NCI-H2081 (cell line): ENCODE data around the gene CACNA2D3.

Experiments
- DNase-seq, 2 experiments: peaks; one replicate each; lab custom pipeline; 2025; lab: John Stamatoyannopoulos, UW

Gene CACNA2D3

DNA sequence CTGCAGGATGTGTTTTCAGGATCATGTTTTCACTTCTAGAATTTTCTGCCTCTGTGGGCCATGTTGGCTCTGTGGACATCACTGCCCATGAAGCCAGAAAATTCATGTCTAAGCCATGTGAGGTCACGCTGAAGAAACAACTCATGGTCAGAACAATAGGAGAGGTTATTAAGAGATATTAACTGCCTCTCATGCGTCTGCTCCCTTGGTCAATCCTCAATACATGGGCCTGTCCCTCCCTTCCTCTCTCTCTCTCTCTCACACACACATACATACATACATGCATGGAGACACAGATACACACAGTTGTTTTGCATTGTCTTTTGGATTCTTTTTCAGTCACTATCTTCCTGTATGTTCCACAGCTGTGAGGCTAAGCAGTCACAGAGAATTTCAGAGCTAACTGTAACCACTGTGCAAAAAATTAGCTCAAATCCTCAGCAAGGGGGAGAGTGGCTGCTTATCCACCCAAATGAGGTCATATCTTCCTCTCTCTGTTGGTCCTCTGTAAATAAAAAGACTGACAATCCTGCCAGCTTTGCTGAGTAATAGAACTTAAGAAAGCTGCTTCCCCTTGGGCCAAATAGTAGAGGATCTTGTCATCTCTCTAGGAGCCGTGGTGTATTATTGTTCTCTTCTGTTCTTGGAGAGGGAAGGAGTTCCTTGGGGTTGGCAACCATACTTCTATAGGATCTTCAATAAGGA is 759.9 kb downstream of the CACNA2D3 start:
- no peak for DNase-seq

DNA sequence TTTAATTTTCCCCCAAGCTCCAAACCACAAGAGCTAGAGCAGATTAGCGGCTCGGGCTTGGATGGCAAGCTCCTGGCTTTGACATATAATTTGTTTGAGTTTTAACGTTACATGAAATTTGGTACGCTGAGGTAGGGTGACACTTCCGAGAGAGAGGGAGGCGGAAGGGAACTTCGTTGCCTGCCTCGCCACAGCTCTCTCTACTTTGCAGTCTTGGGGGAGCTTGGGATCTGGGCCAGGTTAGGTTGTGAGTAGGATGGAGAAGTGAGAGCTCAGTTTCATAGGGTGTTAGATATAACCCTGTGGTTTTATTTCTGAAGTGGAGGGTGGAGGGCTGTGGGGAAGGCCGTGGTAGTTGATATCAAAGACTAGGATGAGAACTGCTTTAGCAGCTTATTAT is 765.8 kb downstream of the CACNA2D3 start:
- DNase-seq = no peak

DNA sequence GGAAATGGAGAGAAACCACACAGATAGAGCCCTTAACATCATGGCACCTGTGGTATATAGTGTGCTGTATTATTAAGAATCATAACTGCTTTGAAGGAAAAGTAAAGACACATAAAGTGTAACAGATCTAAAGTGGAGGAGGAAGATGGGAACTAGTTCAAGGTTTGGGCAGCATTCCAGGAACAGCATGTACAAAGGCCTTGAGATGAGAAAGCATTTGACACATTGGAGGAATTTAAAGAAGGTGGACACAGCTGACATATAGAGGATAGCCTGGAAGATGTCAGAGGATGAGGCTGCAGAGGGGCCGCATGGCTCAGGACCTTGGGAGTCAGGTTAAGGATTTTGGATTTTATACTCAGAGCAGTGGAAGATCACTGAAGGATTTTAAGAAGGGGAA is 766.5 kb downstream of the CACNA2D3 start:
- no peak for DNase-seq

DNA sequence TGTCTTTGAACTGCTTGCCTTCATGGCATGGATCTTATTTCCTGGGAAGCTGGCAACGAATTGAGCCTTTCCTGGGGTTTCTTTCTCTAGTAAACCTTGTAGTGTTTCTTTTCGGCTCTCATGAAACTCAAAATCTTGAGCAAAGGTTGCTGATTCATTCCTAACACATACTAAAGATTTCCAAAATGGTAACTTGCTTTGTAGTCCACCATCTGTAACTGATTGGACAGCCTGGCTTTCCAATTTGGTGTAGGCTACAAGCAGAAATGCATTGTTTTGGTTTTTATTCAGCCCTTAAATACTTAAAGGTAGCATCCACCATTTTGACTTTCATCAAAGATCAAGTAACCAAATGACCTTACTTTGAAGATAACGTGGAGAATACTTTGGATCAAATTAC is 767.4 kb downstream of the CACNA2D3 start:
- DNase-seq = no peak

DNA sequence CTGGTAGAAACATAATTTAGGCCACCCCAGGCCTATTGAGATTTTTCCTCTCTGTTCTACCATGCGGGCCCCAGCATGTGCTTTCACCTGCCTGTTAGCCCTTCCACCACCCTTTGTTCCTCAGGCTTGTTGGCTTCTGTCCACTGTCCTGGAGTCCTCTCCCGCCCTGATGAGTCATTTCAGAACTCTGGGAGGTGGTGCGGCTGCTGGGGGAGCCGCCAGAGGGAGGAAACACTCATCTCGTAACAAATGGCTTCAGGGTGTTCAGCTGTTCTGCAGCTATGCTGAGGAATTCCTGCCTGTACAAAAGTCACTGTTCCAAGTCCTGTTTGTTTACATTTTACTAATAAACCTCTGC is 769.2 kb downstream of the CACNA2D3 start:
- DNase-seq = peak; percentile 38 to 62

DNA sequence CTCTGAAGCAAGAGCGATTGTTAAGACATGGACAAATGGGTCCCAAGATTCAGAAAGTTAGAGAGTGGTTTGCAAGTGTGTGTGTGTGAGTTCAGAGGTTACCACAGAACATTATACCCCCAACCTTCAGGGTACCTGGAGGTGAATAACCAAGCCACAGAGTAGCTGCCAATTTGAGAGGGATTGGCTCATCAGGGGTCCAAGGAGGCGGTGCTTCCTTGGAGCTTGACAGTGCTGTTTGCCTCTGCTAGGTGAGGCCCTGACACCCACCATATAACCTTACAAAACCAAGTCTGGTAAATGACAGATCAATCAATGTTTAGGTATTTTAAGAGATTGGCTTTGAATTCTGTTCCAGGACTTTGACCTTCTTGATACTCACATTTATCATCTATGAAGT is 769.8 kb downstream of the CACNA2D3 start:
- DNase-seq = no peak

DNA sequence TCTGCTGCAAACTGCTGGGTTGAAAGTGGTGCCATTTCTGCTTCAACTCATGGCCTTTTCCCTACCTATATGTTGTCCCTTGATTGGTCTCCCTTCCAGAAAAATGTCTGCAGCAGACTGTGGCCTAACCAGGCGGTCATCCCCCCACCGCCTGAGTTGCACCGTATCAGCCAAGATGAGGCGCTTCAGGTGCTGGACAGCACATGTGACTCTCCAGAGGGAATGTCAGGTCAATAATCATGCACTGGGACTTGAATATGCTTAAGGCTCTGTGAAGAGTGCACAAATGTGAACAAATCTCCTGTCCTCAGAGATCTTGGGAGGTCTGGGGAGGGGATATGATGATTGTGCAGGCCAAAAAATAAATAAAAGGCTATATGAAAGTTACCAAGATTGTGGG is 773.3 kb downstream of the CACNA2D3 start:
- DNase-seq = no peak

DNA sequence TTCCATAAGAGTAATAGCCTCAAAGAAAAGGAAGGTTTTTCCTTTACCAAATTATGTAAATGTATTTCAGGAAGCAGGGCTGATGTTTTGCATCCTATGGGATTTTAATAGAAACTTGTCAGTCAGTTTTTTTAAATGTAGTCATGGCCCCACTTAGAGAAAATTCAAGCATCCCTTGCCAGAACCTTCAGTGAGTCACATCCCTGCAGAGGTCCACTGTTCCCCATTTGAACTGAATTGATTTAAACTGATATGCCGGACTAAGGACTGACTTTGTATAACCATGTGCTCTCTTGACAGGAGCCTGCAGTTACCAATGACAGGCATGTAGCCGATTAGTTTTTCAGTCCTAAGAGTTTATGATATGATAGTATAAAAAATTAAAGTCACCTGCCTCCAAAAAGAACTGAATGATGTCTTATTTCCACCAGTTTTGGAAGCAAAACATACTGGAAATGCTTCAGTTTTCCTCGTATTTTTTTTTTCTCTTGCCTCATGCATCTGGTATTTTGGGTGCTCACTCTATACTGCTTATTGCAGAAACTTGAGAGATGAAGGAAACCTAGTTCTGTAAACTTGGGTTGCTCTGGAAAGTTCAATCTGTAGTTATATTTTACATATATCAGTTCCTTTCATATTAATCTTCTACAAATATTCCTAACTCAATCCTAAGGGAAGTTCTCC is 774.8 kb downstream of the CACNA2D3 start:
- no peak for DNase-seq

DNA sequence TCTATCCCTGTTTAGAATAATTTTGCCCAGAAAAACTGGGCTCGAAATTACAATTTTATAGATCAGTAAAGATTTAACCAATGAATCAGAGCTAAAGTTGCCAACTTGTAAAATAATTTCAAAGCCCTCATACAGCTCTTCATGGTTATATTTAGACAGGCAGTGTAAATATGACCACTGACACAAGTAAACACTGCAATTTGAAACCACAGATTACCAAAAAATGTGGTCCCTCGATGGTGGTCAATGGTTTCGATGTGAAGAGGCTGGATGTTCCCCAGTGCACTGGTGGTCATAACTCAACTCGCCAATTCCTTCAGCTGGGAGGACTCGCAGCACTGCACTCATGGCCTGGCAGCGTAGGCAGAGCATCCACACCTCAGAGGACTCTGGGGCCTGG is 776.9 kb downstream of the CACNA2D3 start:
- no peak for DNase-seq

DNA sequence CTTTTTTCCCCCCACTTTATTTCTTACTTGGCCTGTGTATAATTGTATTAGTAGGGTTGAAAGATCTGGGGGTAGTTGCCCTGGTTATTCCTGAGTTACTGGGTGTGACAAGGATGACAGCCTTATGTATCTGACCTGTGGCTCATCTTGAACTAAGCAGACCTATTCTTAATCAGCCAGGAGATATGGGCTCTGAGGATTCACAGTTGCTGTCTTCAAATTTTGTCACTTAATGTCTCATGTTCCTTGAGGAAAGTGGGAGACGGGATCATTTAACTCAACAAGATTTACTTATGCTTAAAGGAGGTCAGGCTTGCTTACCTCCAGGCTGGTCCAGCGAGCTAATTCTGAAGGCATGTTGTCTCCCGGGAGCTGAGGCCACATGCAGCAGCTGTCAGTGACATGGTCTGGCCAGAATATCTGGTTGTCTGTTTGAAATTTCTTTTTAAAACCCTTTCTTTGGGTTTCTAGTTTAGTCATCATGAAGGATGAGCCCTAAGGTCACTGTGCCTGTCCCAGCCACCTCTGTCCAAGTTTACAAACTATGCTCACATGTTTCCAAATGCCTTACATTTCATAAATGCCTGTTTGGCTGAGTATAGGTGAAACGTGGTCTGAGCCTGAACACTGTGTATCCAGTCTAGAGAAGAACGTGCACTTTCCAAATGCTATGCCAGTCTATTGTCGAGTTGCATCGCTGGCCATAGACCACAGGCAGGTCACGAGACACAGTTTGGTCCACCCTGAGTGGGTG is 778.7 kb downstream of the CACNA2D3 start:
- DNase-seq = no peak

DNA sequence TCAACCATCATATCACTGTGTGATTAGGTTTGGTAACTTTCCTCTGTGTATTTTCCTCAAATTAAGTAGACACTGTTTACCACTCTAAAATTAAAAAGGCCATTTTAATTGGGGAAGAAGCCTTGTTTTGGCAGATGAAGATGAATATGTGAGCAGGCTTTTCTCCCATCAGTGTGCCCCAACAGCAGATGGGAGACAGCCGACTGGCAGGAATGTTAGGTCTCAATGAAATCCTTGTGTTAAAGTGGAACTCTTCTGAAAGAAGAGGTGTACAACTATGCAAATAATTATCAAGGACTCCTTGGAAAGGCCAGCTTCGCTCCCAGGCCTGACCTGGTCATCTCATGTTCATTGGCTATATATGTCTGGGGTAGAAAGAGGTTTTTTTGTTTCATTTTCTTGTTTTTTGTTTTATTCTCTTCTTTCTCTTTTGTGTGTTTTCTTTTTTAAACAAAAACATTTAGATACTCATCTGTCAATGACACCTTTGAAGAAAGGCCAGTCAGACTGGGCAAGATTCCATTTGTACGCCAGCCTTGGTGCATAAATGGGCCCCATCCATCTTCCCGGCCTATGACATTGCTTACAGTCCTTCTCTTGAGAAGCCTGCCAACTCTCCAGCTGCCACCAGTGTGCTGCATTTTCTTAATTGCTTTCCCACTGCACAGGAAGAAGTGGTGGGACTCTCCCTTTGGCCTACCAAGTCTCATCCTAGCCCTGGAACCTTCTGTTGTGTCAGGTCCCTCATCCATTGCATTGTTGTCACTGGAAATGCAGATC is 779.7 kb downstream of the CACNA2D3 start:
- DNase-seq = no peak

DNA sequence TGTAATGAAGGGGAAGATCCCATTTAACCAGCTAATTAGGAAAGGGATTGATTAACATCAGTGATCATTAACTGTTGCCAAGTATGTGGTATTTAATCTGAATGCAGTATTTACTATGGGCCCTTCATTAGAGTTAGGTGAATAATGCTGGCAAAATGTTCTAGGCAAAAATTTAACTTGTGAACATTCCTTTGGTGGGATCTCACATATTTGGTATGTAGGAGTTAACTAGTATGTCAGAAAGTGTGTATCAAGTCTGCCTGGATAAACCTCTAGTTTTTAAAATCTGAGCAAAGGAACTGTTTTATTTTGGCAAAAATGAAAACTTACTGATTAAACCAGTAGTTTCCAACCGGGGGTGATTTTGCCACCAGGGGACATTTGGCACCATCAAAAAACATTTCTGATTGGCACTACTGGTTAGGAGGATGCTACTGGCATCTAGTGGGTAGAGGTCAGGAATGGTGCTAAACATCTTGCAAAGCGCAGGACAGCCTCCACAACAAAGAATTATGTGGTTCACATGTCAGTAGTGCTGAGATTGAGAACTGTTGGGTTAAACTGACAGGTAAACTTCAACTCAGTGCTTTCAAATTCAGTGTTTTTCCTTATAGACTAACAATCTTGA is 783.0 kb downstream of the CACNA2D3 start:
- no peak for DNase-seq

DNA sequence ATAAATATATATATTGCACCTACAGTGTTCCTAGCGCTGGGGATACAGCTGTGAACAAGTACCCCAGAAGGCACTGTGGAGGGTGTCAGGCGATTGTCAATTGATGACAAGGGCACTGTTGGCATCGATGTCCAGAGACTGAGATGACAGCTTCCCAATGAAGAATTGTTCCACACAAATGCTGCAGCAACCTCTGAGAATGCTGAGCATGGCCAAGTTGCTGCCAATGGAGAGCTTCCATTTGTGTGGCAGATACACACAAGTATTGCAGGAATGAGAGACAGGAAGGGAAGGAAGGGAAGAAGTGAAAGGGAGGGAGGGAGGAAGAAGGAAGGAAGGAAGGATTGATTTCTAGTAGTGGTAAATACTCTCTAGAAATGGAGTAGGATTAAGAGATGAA is 783.6 kb downstream of the CACNA2D3 start:
- DNase-seq = no peak

DNA sequence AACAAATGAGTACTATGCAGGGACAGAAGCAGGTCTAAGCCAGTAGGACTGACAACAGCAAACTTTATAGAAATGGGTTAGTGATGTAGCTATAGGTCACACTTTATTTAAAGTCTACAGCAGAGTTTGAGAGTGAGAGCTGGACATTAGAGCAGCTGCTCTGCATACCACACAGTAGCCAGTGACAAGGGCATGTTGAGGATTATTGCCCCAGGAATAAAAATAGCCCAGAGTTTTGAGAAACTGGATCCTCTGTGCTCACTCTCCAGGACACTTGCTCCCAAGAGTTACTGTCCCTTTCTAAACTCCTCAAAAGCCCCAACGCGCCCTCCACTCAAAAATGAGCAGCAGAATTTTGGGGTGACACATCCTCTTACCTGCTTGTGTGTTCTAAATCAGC is 784.4 kb downstream of the CACNA2D3 start:
- no peak for DNase-seq

DNA sequence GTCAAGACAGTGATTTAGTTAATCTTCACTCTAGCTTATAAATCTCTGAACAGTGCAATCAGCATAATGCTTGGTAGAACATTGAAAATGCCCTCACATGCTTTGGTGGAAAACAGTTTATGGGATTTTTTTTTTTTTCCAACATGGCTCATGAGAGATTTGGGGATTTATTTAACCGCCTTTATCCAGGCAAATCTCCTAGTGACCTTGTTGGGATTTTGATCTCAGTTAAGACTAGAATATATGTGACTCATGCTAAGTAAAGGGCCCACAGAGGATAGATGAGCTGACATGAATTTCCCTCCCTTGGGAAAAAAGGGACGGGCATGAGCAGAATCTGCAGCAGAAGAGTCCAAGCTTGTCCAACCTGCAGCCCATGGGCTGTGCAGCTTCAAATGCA is 786.8 kb downstream of the CACNA2D3 start:
- DNase-seq = no peak

DNA sequence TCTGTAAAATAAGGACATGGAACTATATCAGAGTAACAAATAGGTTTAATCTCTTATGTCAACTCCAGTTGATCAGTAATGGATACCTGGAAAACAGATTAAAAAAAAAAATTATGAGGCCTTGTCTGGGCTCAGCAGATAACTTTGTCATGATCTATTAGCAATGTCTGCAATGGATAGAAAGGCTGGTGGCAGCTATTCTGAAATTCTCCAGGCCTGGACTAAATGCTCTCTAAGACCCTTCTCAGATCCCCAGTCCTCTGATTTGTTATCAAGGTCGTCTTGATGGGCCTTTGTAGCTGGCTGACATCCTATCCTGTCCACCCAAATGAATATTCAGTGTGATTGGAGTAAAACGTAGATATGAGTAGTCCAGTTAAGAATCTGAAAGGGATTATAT is 791.8 kb downstream of the CACNA2D3 start:
- no peak for DNase-seq

DNA sequence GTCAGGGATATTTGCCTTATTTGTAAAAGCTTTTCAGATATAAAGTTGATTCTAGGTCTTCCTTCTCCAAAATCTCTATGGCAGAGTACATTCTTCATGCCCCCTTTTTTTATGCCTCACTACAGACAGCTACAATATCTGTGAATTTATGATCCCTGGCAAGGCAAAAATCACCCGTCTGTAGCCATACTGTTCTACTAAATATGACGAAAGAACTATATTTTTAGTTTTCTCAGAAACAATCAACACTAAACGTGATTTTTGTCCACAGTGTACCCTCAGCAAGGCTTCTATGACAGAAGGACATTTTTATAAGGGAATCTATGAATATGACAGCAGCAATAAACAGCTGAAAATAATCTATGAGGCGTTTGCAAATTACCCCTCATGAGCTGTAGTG is 792.8 kb downstream of the CACNA2D3 start:
- DNase-seq = no peak

DNA sequence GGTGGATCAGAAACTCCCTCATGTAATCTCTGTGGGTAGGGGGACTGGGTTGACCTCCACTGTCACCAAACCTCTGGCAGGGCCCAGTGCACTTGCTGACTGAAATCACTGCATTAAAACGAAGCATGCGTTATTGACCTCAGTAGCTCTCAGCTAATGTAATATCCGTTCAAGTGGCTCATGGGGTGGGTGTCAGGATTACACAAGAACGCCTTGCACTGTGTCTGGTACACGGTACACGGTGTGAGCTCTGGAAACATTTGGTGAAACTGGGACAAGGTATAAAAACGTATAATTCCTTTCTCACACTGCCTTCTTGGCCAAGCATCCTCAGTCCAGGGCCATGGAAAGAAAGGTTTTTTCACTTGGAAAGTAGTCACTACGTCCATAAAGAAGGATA is 793.6 kb downstream of the CACNA2D3 start:
- DNase-seq = no peak

DNA sequence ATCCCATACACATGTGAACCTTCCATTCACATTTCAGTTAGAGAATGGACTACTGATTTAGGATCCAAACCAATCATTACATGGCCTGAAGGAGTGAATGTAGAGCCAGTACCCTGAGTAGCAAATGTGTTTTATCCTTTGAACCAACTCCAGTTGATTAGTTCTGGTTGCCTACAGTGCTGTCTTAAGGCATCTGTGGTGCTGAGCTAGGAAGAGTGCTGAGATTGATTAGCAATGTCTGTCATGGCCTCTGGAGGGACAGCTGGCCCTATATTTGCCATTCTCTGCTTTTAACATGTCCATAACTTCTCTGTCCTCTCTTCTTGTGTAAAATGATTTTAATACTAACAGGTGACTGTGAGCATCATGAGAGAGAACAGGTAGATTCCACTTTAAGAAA is 794.4 kb downstream of the CACNA2D3 start:
- DNase-seq = no peak

DNA sequence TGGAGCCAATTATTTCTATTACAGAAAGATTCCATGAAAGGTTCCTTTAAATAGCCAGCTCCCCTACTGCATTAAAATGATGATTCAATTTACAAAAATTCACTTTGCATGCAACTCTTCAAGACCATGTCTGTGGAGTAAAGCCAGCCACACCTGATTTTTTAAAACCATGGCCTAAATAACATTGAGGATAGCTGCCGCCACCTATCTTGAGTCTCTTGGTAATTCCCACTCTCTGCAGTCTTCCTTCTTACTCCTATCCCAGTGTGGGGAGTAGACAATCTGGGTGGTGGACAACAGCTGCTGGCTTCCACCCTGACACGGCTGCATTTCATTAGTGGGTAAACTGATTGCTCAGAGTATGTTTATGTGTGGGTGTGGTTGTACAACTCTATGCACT is 794.8 kb downstream of the CACNA2D3 start:
- no peak for DNase-seq

DNA sequence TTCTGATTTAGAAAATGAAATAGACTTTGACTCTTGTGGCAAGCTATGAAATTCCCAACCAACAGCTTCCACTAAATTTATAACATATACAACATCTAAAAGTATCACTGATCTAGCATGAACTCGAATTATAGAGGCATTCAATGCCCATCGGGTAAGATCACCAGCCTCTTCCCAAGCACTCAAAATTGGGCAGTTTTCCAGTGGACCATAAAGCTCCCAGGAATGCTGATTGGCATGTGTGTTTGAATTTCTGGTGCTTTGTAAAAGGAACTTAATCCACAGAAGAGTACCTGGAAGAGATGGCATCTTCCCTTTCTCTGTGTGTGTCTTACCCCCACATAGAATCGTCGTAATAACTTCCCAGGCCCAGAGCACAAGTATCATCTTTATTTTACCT is 795.5 kb downstream of the CACNA2D3 start:
- DNase-seq = no peak

DNA sequence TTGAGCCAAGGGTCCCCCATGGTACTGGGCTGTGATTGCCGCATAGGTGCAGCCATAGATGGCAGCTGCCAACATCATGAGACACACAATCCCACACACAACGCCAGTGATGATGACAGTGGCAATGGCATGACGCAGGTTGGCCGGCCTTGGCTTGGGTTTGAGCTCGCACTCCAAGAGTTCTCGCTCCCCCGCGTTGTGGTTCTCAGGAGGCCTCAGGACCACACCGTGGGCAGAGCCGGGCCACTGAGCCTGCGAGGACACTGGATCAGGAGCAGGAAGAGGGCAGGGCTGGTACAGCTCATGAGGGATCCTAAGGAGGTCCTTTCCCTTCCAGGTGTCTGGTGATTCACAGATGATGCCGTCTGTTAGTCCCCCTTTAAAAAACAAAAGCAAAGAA is 796.2 kb downstream of the CACNA2D3 start:
- no peak for DNase-seq
